WERI-Rb-1 (cell line): ENCODE data around the gene SLC12A7.

Experiments used
- DNase-seq: peaks from one replicate; pipeline ENCODE4 v3.0.0-alpha.2; 2020
- H3K27ac ChIP-seq: fragments of 250-450 bp; sonication (Bioruptor Pico); 2 replicates; pipeline ENCODE4 v1.5.1; 2020; ENCODE audit warnings: mild to moderate bottlenecking, moderate library complexity
- H3K27me3 ChIP-seq: fragments of 250-450 bp; sonication (Bioruptor Pico); 2 replicates; pipeline ENCODE4 v1.5.1; 2021; ENCODE audit warnings: mild to moderate bottlenecking, low read depth, moderate library complexity; ENCODE audit not compliant: insufficient read depth, severe bottlenecking
- H3K36me3 ChIP-seq: fragments of 250-450 bp; sonication (Bioruptor Pico); 2 replicates; pipeline ENCODE4 v1.5.1; 2020; ENCODE audit warnings: mild to moderate bottlenecking, moderate library complexity
- H3K4me3 ChIP-seq: 2 replicates; pipeline ENCODE4 v1.5.1; 2011; ENCODE audit warnings: low read depth, mild to moderate bottlenecking, control low read depth, low read length
- H3K9me3 ChIP-seq: fragments of 250-450 bp; sonication (Bioruptor Pico); 2 replicates; pipeline ENCODE4 v1.5.1; 2021; ENCODE audit warnings: mild to moderate bottlenecking, moderate library complexity; ENCODE audit not compliant: severe bottlenecking
- CTCF ChIP-seq: IDR thresholded peaks from 2 replicates; pipeline ENCODE4 v1.5.1; 2011; ENCODE audit warnings: low read depth, mild to moderate bottlenecking, control low read depth, inconsistent platforms, low read length

Gene SLC12A7

GRCh38 chr5:1052076-1052475 lies 59.8 kb downstream of the SLC12A7 start:
- Histone ChIP-seq H3K9me3 (peaks cover 3% of the 10 kb centered on the region), H3K36me3 (peaks cover 49% of the 10 kb centered on the region), H3K27ac (no peak overlapping the region), H3K4me3 (no peak overlapping the region), H3K27me3 (no peaks in the 10 kb centered on the region)
- no peak for DNase-seq
- TF ChIP-seq CTCF: no peak

- H3K9me3 ChIP-seq: peaks cover 3% of the 10 kb centered on the region
- peaks cover 41% of the 10 kb centered on the region for H3K36me3 ChIP-seq
- TF ChIP-seq CTCF: no peak
Observed at GRCh38 chr5:1051366-1051720, 60.5 kb downstream of the SLC12A7 start.

GRCh38 chr5:1050423-1051365 lies 61.2 kb downstream of the SLC12A7 start:
- Histone ChIP-seq H3K4me3 (no peak overlapping the region), H3K9me3 (peaks cover 3% of the 10 kb centered on the region), H3K36me3 (peaks cover 35% of the 10 kb centered on the region), H3K27me3 (no peaks in the 10 kb centered on the region), H3K27ac (no peak overlapping the region)
- no peak for DNase-seq
- no peak for TF ChIP-seq CTCF

More at GRCh38 chr5:1051366-1051720, 60.5 kb downstream of the SLC12A7 start:
- H3K27me3 ChIP-seq: no peaks in the 10 kb centered on the region
- H3K4me3 ChIP-seq: no peak overlapping the region
- DNase-seq: no peak
- H3K27ac ChIP-seq: no peak overlapping the region

GRCh38 chr5:1048861-1049838 lies 62.7 kb downstream of the SLC12A7 start:
- Histone ChIP-seq H3K27me3 (no peaks in the 10 kb centered on the region), H3K9me3 (peaks cover 3% of the 10 kb centered on the region)
- DNase-seq: no peak

More at GRCh38 chr5:1048861-1049838, 62.7 kb downstream of the SLC12A7 start:
- Histone ChIP-seq H3K27ac (no peak overlapping the region), H3K36me3 (peaks cover 22% of the 10 kb centered on the region), H3K4me3 (no peak overlapping the region)
- no peak for TF ChIP-seq CTCF
